GM23338 (cell line): ENCODE data around the gene BUB1B. TPM values are rescaled to one million over a fixed set of nuclear protein-coding genes. Genes with fewer than 3 reads are reported as not detected.
A peak's percentile ranks its signal among the peaks of the same experiment; 100 is the strongest.

Source experiments
- ATAC-seq: fragments of 200-7000 bp; cut with Tn5 transposase; 3 replicates; pipeline ENCODE4 v1.9.1; 2020
- DNase-seq: peaks from one replicate; pipeline ENCODE4 v3.0.0-alpha.2; 2015; ENCODE audit warnings: low spot score
- H2AFZ ChIP-seq: fragments of 200-600 bp; sonication (generic); 2 replicates; pipeline ENCODE4 v1.8.0; 2016; ENCODE audit warnings: antibody characterized with exemption, mild to moderate bottlenecking, moderate library complexity
- H3F3A ChIP-seq: fragments of 200-600 bp; sonication (generic); replicated peaks from 2 replicates; pipeline ENCODE4 v1.8.0; 2017; ENCODE audit warnings: antibody characterized with exemption, mixed run types, low read depth
- H3K27ac ChIP-seq: fragments of 200-600 bp; sonication (generic); 2 replicates; pipeline ENCODE4 v1.6.1; 2016; ENCODE audit warnings: low read depth
- H3K27me3 ChIP-seq: fragments of 200-600 bp; sonication (generic); 2 replicates; pipeline ENCODE4 v1.8.0; 2016; ENCODE audit warnings: mild to moderate bottlenecking, mixed run types, moderate library complexity; ENCODE audit not compliant: insufficient read depth
- H3K36me3 ChIP-seq: fragments of 200-600 bp; sonication (generic); 2 replicates; pipeline ENCODE4 v1.8.0; 2016; ENCODE audit warnings: mild to moderate bottlenecking; ENCODE audit not compliant: insufficient read depth
- H3K4me1 ChIP-seq: fragments of 200-600 bp; sonication (generic); 2 replicates; pipeline ENCODE4 v1.8.0; 2016; ENCODE audit warnings: mild to moderate bottlenecking, moderate library complexity; ENCODE audit not compliant: insufficient read depth
- H3K4me2 ChIP-seq: fragments of 200-600 bp; sonication (generic); 2 replicates; pipeline ENCODE4 v1.7.1; 2017; ENCODE audit warnings: mixed run types
- H3K4me3 ChIP-seq: fragments of 200-600 bp; sonication (generic); 2 replicates; pipeline ENCODE4 v1.6.1; 2016; ENCODE audit warnings: mixed run types
- H3K79me2 ChIP-seq: fragments of 200-600 bp; sonication (generic); replicated peaks from 2 replicates; pipeline ENCODE4 v1.8.0; 2017; ENCODE audit warnings: mild to moderate bottlenecking; ENCODE audit not compliant: insufficient read depth
- H3K9me2 ChIP-seq: fragments of 200-600 bp; sonication (generic); 2 replicates; pipeline ENCODE4 v1.8.0; 2017; ENCODE audit not compliant: insufficient read depth
- H4K20me1 ChIP-seq: fragments of 200-600 bp; sonication (generic); replicated peaks from 2 replicates; pipeline ENCODE4 v1.8.0; 2017; ENCODE audit warnings: mild to moderate bottlenecking; ENCODE audit not compliant: insufficient read depth
- H3K27ac Mint-ChIP-seq: 2 replicates; pipeline ENCODE4 v1.8.0; 2020; ENCODE audit warnings: inconsistent platforms, mild to moderate bottlenecking, moderate library complexity, mixed read lengths
- H3K27me3 Mint-ChIP-seq: 3 replicates; pipeline ENCODE4 v1.8.0; 2022; ENCODE audit warnings: low read depth, mild to moderate bottlenecking, moderate library complexity, mixed read lengths, inconsistent platforms; ENCODE audit not compliant: insufficient read depth, poor library complexity
- H3K36me3 Mint-ChIP-seq: 3 replicates; pipeline ENCODE4 v1.8.0; 2021; ENCODE audit warnings: low read depth, mild to moderate bottlenecking, inconsistent platforms, moderate library complexity, mixed read lengths
- H3K4me1 Mint-ChIP-seq: 3 replicates; pipeline ENCODE4 v1.8.0; 2020; ENCODE audit warnings: mild to moderate bottlenecking, inconsistent platforms, mixed read lengths
- H3K4me3 Mint-ChIP-seq: 3 replicates; pipeline ENCODE4 v1.8.0; 2021; ENCODE audit warnings: moderate library complexity, mild to moderate bottlenecking, inconsistent platforms, mixed read lengths
- H3K9me3 Mint-ChIP-seq: 3 replicates; pipeline ENCODE4 v1.8.0; 2020; ENCODE audit warnings: moderate library complexity, mild to moderate bottlenecking, inconsistent platforms, mixed read lengths
- JUNB ChIP-seq: IDR thresholded peaks from one replicate; pipeline ENCODE4 v1.6.1; 2016; ENCODE audit warnings: antibody characterized with exemption; ENCODE audit not compliant: unreplicated experiment
- STAT1 ChIP-seq: IDR thresholded peaks from one replicate; pipeline ENCODE4 v1.6.1; 2016; ENCODE audit warnings: antibody characterized with exemption; ENCODE audit not compliant: unreplicated experiment
- ZNF114 ChIP-seq: fragments of 250-450 bp; sonication (Bioruptor Pico); IDR thresholded peaks from 2 replicates; pipeline ENCODE4 v1.5.0; 2020; ENCODE audit warnings: mild to moderate bottlenecking, moderate library complexity
- polyA plus RNA-seq: library from polyadenylated mRNA; unstranded; fragments of >200 nt; fragmentation: Nextera tagmentation; extraction: Ambion mirVana; gene quantifications from 2 replicates; pipeline ENCODE4 v1.2.1, GENCODE V29; 2016
- total RNA-seq: library from RNA; depleted of rRNA; stranded (reverse); fragments of >200 nt; shearing (Covaris generic); gene quantifications from 2 replicates; pipeline ENCODE4 v1.2.3, GENCODE V29; 2014
- TF ChIP-seq, protein P1 (sequence below): fragments of 250-450 bp; sonication (Bioruptor Pico); IDR thresholded peaks from 2 replicates; pipeline ENCODE4 v1.5.0; 2020; ENCODE audit warnings: mild to moderate bottlenecking, moderate library complexity
- TF ChIP-seq, protein P2 (sequence below): IDR thresholded peaks from 2 replicates; pipeline ENCODE4 v1.6.1; 2016; ENCODE audit warnings: antibody characterized with exemption
- TF ChIP-seq, protein P3 (sequence below), 2 experiments: fragments of 200-600 bp in 1 of 2; sonication (generic) in 1 of 2; conservative IDR thresholded peaks; 2 replicates each; pipeline versions ENCODE4 v1.5.1 to v1.6.1; 2016 to 2017; ENCODE audit warnings: antibody characterized with exemption in 2 of 2, low read depth in 2 of 2, mild to moderate bottlenecking in 2 of 2, moderate library complexity in 1 of 2

Gene BUB1B
- total and polyA plus RNA-seq, 2 experiments from 2014 or later: 77.7 to 160 TPM

DNA sequence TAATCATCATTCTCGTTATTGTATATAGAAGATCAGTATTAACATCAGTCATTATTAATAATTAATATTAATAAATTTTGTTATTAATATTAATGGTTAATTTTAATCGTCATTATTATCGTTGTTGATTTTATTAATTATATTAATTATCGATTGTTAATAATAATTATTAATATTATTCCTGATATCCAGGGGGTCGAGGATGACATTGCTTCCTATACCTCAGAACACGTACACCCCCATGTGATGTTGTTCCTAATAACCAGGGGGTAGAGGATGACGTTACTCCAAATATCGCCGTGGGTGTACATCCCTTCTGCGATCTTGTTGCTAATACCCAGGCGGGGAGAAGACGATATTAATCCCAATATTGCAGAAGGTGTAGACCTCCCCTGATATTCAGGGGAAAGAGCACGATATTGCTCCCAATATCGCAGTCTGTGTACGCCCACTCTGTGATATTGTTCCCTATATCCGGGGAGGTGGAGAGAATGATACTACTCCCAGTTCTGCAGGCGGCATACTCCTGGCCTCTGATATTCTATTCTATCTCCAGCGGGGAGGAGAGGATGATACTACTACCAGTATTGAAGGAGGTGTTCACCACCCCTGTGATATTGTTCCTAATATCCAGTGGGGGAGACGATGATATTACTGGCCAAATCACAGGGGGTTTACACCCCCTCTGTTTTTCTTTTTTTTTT lies 29.9 kb upstream of the BUB1B start (continued):
- TF ChIP-seq, protein P1, sequence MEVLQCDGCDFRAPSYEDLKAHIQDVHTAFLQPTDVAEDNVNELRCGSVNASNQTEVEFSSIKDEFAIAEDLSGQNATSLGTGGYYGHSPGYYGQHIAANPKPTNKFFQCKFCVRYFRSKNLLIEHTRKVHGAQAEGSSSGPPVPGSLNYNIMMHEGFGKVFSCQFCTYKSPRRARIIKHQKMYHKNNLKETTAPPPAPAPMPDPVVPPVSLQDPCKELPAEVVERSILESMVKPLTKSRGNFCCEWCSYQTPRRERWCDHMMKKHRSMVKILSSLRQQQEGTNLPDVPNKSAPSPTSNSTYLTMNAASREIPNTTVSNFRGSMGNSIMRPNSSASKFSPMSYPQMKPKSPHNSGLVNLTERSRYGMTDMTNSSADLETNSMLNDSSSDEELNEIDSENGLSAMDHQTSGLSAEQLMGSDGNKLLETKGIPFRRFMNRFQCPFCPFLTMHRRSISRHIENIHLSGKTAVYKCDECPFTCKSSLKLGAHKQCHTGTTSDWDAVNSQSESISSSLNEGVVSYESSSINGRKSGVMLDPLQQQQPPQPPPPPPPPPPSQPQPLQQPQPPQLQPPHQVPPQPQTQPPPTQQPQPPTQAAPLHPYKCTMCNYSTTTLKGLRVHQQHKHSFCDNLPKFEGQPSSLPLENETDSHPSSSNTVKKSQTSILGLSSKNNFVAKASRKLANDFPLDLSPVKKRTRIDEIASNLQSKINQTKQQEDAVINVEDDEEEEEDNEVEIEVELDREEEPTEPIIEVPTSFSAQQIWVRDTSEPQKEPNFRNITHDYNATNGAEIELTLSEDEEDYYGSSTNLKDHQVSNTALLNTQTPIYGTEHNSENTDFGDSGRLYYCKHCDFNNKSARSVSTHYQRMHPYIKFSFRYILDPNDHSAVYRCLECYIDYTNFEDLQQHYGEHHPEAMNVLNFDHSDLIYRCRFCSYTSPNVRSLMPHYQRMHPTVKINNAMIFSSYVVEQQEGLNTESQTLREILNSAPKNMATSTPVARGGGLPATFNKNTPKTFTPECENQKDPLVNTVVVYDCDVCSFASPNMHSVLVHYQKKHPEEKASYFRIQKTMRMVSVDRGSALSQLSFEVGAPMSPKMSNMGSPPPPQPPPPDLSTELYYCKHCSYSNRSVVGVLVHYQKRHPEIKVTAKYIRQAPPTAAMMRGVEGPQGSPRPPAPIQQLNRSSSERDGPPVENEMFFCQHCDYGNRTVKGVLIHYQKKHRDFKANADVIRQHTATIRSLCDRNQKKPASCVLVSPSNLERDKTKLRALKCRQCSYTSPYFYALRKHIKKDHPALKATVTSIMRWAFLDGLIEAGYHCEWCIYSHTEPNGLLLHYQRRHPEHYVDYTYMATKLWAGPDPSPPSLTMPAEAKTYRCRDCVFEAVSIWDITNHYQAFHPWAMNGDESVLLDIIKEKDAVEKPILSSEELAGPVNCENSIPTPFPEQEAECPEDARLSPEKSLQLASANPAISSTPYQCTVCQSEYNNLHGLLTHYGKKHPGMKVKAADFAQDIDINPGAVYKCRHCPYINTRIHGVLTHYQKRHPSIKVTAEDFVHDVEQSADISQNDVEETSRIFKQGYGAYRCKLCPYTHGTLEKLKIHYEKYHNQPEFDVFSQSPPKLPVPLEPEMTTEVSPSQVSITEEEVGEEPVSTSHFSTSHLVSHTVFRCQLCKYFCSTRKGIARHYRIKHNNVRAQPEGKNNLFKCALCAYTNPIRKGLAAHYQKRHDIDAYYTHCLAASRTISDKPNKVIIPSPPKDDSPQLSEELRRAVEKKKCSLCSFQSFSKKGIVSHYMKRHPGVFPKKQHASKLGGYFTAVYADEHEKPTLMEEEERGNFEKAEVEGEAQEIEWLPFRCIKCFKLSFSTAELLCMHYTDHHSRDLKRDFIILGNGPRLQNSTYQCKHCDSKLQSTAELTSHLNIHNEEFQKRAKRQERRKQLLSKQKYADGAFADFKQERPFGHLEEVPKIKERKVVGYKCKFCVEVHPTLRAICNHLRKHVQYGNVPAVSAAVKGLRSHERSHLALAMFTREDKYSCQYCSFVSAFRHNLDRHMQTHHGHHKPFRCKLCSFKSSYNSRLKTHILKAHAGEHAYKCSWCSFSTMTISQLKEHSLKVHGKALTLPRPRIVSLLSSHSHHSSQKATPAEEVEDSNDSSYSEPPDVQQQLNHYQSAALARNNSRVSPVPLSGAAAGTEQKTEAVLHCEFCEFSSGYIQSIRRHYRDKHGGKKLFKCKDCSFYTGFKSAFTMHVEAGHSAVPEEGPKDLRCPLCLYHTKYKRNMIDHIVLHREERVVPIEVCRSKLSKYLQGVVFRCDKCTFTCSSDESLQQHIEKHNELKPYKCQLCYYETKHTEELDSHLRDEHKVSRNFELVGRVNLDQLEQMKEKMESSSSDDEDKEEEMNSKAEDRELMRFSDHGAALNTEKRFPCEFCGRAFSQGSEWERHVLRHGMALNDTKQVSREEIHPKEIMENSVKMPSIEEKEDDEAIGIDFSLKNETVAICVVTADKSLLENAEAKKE (CRISPR knock-in tag): no peak
- no peak for TF ChIP-seq STAT1

DNA sequence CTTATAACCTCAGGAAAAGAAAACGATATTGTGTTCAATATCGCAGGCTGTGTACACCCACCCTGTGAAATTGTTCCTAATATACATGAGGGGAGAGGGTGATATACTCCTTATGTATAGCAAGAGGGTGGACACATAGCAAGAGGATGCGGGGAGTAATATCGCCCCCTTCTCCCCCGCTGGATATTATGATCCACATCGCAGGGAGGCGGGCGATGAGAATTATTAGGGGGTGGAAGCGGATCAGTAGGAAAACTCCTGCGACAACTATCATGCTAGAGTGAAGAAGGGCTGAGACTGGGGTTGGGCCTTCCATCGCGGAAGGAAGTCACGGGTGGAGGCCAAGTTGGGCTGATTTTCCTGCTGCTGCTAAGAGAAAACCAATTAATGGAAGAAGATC lies 27.3 kb upstream of the BUB1B start:
- no peaks in the 10 kb centered on the region for H3K9me3 Mint-ChIP-seq
- no peak overlapping the region for H3K4me3 ChIP-seq
- H3K27ac Mint-ChIP-seq: no peak overlapping the region
- no peak overlapping the region for H3K4me2 ChIP-seq
- H3K27me3 ChIP-seq: no peaks in the 10 kb centered on the region
- no peak overlapping the region for H3K27ac ChIP-seq
- ATAC-seq: no peak
- DNase-seq: no peak
- peaks cover 2% of the 10 kb centered on the region for H3K27me3 Mint-ChIP-seq
- no peaks in the 10 kb centered on the region for H3K79me2 ChIP-seq
- H2AFZ ChIP-seq: no peak overlapping the region
- H4K20me1 ChIP-seq: no peaks in the 10 kb centered on the region
- peaks cover 17% of the 10 kb centered on the region for H3K4me1 Mint-ChIP-seq
- H3K36me3 Mint-ChIP-seq: no peaks in the 10 kb centered on the region
- H3K9me2 ChIP-seq: no peaks in the 10 kb centered on the region
- TF ChIP-seq, protein P2, sequence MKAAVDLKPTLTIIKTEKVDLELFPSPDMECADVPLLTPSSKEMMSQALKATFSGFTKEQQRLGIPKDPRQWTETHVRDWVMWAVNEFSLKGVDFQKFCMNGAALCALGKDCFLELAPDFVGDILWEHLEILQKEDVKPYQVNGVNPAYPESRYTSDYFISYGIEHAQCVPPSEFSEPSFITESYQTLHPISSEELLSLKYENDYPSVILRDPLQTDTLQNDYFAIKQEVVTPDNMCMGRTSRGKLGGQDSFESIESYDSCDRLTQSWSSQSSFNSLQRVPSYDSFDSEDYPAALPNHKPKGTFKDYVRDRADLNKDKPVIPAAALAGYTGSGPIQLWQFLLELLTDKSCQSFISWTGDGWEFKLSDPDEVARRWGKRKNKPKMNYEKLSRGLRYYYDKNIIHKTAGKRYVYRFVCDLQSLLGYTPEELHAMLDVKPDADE: no peak
- no peak for TF ChIP-seq JUNB
- TF ChIP-seq, protein P3, sequence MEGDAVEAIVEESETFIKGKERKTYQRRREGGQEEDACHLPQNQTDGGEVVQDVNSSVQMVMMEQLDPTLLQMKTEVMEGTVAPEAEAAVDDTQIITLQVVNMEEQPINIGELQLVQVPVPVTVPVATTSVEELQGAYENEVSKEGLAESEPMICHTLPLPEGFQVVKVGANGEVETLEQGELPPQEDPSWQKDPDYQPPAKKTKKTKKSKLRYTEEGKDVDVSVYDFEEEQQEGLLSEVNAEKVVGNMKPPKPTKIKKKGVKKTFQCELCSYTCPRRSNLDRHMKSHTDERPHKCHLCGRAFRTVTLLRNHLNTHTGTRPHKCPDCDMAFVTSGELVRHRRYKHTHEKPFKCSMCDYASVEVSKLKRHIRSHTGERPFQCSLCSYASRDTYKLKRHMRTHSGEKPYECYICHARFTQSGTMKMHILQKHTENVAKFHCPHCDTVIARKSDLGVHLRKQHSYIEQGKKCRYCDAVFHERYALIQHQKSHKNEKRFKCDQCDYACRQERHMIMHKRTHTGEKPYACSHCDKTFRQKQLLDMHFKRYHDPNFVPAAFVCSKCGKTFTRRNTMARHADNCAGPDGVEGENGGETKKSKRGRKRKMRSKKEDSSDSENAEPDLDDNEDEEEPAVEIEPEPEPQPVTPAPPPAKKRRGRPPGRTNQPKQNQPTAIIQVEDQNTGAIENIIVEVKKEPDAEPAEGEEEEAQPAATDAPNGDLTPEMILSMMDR (conservative IDR thresholded peaks at IDR 0.05; ENCODE audit: low read depth in 2 of 2): 0 out of 4 replicates have a peak, but pooled peaks of 1 of the 2 experiments have one; percentile 11
- no peak for TF ChIP-seq ZNF114 (CRISPR knock-in tag)
- H3K4me3 Mint-ChIP-seq: no peak overlapping the region
- no peaks in the 10 kb centered on the region; the same call in 1 of the 2 replicates for H3F3A ChIP-seq
- no peaks in the 10 kb centered on the region; the same call in 1 of the 2 replicates for H3K4me1 ChIP-seq
- H3K36me3 ChIP-seq: no peaks in the 10 kb centered on the region
